CD4-positive, alpha-beta T cell treated with Interleukin-10 for 1 hour (primary cell): ENCODE data around the gene BRK1.
"Not testable (repeated sequence)": the region's sequence is repeated elsewhere in the genome, so short reads cannot be mapped to it uniquely, and the experiment has no call there.

Experiments
- DNase-seq: peaks from one replicate; pipeline ENCODE4 v3.0.0-alpha.2; 2020

Gene BRK1

DNA sequence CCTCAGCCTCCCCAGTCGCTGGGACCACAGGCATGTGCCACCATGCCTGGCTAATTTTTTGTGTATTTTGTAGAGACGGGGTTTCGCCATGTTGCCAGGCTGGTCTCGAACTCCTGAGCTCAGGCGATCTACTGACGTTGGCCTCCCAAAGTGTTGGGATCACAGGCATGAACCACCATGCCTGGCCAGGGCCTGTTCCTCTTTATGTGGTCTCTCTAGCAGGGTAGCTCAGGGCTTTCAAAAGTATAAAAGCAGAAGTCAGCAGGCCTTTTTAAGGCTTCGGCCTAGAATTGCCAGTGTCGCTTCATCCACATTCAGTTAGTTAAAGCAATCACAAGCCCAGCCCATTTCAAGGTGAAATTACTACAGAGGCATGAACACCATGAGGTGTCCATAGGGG, 33.8 kb downstream of the BRK1 start:
- DNase-seq = no peak

DNA sequence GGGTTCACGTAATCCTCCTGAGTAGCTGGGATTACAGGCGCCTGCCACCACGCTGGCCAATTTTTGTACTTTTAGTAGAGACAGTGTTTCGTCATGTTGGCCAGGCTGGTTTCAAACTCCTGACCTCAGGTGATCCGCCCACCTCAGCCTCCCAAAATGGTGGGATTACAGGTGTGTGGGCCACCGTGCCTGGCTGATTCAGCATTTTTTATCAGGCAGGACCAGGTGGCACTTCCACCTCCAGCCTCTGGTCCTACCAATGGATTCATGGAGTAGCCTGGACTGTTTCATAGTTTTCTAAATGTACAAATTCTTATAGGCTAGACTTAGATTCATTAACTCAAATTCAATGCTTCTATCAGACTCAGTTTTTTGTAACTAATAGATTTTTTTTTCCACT, 35.5 kb downstream of the BRK1 start:
- DNase-seq = no peak

DNA sequence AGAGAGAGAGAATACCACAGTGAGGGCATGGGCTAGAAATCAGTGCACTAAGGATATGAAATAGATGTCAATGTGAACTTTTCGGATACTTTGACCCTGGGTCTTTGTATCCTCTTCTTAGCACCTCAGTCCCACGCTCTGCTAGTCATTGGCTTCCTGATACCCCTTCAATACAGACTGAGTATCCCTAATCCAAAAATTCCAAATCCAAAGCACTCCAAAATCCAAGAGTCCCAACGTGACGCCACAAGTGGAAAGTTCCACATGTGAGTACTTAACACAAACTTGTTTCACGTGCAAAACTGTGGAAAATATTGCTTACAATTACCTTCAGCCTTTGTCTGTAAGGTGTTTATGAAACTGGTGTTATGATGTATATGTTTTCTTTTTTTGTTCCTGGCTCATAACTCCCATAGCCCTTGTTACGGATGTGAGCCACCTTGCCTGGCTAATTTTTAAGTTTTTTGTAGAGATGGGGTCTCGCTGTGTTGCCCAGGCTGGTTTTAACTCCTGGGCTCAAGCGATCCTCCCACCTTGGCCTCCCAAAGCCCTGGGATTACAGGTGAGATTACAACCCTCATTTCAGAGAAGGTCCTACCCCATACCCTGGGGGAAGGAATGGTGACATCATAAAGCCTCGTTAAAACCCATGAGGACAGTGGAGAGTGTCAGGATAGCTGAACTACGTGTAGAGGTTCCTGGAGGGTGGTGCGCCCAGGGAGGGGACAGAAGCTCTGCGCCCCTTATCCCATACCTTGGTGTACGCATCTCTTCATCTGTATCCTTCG, 39.1 kb downstream of the BRK1 start:
- DNase-seq = no peak

DNA sequence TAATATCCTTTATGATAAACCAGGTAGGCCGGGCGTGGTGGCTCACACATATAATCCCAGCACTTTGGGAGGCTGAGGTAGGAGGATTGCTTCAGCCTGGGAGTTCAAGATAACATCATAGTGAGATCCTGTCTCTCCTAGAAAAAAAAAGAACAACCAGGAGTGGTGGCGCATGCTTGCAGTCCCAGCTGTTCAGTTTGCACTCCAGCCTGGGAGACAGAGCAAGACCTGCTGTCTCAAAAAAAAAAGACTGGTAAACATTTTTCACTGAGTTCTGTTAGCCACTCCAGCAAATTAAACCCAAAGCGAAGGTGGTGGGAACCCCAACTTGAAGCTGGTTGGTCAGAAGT, 39.6 kb downstream of the BRK1 start:
- no peak for DNase-seq

DNA sequence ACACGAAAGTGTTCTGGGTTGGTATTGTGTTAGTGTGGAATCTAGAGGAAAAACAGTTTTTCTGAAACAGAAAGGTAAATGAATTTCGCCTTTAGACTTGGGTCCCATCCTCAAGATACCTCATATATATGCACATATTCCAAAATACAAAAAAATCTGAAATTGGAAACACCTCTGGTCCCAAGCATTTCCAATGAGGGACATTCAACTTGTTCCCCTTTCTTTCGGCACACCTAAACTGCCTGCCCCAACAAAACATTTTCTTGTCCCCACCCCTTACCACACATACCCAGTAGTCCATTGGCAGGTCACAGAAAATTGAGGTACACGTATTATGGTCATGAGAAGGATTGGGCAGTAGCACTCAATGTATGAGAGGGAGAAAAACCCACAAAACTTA, 40.2 kb downstream of the BRK1 start:
- no peak for DNase-seq

DNA sequence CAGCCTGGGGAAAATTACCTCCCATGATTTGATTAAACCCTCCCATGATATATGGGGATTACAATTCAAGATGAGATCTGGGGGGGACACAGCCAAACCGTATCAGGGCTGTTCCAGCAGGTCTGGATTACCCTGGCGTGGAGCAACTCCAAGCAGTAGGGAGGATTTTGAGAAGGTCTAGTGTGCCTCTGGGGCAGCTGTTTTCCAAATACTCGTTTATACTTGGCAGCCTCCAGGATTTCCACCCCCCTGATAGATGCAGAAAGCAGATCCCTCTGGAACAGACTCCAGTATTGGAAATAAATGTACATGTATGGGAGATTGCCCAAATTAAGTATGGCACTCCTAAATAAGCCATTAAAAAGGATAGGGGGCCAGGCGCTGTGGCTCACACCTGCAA, 41.6 kb downstream of the BRK1 start:
- DNase-seq = no peak

DNA sequence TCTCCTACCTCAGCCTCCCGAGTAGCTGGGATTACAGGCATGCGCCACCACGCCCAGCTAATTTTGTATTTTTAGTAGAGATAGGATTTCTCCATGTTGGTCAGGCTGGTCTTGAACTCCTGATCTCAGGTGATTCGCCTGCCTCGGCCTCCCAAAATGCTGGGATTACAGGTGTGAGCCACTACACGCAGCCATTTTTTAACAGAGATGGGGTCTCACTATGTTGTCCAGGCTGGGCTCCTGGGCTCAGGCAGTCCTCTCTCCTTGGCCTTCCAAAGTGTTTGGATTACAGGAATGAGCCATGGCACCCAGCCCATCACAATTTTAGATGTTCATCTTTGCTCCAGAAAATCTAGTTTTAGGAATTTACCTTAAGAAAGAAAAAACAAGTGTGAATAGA, 43.1 kb downstream of the BRK1 start:
- DNase-seq = not testable (repeated sequence)

DNA sequence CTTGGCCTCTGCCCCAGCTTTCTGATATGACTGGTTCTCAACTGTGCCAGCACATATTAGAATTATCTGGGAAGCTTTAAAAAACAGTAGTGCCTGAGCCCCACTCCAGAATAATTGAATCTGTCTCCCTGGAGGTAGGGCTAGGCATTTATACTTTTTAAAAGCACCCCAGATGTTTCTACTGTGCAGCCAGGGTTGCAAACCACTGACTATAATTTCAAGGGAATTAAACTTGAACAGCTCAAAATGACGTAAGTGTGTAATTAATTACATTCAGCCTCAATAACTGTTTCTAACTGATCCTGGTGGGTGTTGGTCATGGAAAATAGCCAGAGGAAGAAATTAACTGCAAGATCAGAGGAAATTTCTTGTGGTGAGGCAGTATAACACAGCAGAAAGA, 44.9 kb downstream of the BRK1 start:
- DNase-seq = no peak

DNA sequence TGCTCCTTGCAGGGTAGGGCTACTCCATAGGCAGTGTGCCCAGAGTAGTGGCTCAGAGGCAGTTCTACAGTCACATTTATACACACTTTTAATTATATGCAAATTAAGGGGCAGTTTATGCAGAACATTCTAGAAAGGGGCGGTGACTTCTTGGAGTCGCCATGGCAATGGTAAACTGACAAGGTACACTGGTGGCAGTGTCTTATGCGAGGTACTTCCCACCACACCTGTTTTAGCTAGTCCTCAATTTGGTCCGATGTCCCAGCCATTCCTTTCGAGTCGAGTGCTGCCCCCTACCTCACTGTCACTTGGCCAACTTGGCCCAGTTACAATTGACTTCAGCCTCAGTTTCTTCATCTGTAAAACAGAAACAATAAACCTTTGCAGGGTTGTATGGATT, 45.5 kb downstream of the BRK1 start:
- no peak for DNase-seq

DNA sequence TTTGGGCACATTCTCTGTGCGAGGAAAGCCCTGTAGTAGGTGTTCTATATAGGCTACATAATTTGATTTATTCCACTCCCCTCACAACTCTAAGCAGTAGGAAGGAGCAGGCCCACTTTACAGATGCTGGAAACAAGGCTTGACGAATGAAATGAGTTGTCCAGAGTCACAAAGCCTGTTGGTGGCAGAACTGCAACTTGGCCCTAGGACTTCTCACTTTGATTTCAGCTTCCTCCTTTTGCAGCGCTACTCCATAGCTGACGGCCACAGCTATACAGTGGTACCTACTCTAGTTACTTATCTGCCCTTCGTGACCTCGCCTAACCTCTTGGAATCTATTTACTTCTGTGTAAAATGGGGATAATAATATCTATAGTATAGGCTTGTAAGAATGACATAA, 46.7 kb downstream of the BRK1 start:
- no peak for DNase-seq

DNA sequence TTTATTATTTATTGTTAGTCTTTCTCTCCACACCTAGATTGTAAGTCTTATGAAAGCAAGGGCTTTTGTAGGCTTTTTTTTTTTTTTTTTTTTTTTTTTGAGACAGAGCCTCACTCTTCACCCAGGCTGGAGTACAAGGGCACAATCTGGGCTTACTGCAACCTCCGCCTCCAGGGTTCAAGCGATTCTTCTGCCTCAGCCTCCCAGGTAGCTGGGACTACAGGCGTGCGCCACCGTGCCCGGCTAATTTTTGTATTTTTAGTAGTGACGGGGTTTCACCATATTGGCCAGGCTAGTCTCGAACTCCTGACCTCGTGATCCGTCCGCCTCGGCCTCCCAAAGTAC, 48.7 kb downstream of the BRK1 start:
- DNase-seq = not testable (repeated sequence)

DNA sequence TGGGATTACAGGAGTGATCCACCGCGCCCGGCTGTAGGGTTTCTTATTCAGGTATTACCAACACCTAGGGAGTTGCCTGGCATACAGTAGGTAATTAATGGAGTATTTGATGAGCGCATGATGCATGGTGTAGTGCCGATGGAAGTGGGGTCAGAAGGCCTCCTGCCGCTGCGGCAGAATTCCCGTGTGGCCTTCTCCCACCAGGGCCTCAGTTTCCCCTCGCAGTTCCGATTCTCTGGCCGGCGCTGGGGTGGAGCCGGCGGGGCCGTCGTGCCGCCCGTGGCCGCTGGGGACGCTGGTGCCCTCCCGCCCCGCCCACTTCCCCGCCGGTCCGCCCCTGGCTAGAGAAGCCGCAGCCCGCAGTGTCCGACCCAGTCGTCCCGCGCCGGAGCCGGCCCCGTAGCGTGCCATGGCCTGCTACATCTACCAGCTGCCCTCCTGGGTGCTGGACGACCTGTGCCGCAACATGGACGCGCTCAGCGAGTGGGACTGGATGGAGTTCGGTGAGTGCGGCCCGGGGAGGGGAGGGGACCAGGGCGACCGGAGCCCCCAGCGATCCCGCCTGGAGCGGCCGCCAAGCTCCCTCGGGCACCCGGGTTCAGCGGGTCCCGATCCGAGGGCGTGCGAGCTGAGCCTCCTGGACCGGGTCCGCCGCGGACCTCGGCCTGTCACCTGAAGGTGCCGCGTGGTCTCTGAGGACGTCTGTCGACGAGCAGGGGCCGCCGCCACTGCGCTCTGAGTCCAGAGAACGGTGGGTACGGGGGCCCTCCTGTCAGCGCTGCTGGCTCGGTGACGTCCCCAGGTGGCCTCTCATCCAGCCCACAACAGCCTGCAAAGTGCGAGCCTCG, 49.3 kb downstream of the BRK1 start, which contains the start of gene IRAK2:
Gene IRAK2 (plus strand): TSS at position 374 of the 848 bp plus-strand sequence. CDS start 36 bp downstream, at position 410.
- peak; percentile 57 for DNase-seq

DNA sequence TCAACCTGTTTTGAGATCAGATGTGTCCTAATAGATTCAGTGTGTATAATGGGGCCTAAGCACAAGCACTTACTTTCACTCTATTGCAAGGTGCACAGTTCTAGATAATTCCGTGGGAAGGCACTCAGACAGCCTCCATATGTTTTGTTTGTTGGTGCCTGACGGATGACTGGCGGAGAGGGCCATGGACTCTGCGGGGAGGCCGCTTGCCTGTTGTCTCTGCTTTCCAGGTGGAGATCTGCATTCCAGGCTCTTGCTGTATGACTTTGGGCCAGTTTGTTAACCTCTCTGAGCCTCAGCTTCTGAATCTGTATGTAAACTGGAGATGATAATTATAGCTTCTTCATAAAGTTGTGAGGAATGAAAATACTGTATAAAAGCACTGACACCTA, 50.7 kb downstream of the BRK1 start:
- DNase-seq = no peak

DNA sequence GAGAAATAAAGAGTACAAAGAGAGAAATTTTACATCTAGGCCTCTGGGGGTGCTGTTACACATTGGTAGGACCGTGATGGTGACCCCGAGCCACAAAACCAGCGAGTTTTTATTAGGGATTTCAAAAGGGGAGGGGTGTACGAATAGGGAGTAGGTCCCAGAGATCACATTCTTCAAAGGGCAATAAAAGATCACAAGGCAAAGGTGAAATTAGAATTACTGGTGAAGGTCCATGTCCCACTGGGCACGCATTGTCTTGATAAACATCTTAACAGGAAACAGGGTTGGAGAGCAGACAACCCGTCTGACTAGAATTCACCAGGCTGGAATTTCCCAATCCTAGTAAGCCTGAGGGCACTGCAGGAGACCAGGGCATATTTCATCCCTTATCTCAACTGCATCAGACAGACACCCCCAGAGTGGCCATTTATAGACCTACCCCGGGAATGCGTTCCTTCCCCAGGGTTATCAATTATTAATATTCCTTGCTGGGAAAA, 53.6 kb downstream of the BRK1 start:
- no peak for DNase-seq

DNA sequence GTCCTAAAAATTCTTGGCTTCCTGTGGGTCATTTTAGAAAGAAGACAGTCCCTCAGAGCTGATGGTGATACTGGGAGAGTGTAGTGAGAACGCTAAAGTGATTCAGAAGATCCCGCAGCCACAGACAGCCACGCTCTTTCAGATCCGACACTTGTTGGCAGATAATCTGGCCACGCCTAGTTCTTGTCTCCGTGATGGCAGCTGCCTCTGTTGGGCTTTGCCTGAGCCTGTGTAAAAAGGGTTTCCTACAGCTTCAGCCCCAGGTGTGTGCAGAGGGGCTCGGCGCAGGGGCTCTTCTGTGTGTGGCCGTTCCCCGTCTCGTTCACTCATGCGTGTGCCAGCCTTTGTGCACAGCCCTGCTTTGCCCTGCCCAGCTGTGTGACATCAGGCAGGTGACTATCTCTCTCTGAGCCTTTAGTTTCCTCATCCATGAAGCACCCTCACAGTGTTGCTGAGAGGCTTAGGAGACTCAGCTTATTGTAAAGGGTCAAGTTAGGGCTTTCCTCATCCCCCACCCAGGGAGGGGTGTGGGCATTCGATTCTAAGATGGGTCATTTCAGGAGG, 55.5 kb downstream of the BRK1 start:
- no peak for DNase-seq

DNA sequence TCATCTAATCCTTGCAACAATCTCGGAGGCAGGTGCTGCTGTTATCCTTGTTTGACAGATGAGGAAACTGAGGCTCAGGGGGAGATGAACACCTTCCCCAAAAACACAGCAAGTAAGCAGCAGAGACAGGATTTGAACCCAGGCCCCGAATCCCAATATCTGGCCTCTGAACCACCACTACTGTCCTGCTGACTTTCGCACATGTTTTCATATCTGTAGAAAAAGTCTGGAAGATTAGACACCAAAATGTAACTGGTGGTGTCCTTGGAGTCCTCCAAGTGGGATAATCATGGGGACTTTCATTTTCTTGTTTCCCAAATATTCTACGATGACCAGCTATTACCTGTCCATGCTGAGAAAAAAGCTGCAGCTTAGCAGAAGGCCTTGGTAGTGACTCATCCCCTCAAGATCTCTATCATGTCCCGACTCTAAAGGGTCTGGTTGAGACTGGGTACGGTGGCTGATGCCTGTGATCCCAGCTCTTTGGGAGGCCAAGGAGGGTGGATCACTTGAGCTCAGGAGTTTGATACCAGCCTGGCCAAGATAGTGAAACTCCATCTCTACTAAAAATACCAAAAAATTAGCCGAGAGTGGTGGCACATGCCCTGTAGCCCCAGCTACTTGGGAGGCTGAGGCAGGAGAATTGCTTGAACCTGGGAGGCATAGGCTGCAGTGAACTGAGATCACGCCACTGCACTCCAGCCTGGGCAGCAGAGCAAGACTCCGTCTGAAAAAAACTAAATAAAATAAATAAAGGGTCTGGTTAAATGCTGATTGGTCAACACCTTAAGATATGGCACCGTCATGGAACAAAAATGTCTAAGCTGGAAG, 57.8 kb downstream of the BRK1 start:
- DNase-seq = no peak

DNA sequence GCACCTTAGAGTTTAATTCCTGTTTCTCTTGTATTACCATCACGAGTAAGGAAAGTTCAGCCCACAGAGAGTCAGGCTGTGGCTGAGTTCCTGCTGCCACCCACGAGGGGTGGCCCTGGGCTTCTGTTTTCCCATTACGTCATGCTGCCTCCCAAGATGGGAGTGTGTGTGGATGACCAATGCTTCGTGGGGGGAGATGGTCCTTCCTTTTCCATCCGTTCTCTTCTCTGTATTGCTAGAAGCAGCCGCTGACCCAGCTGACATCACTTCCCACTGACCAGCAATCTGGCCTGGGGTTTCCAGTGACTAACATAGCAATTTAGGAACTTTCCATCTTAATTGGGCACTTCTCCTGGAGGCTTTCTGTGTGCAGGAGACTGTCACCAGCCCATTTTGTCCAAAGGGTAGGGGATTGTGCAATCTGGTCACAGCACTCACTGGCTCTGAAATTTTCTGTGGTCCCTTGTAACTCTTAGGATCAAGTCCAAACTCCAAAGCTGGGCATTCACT, 58.5 kb downstream of the BRK1 start:
- peak; percentile 31 for DNase-seq

DNA sequence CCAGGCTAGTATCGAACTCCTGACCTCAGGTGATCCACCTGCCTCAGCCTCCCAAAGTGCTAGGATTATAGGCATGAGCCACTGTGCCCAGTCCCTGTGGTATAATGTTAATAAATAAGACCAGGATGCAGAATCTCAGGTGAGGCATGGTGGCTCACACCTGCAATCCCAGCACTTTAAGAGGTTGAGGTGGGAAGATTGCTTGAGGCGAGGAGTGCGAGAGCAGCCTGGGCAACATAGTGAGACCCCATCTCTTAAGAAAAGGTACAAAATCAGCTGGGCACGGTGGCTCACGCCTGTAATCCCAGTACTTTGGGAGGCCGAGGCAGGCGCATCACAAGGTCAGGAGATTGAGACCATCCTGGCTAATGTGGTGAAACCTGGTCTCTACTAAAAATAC, 59.9 kb downstream of the BRK1 start:
- DNase-seq = not testable (repeated sequence)

DNA sequence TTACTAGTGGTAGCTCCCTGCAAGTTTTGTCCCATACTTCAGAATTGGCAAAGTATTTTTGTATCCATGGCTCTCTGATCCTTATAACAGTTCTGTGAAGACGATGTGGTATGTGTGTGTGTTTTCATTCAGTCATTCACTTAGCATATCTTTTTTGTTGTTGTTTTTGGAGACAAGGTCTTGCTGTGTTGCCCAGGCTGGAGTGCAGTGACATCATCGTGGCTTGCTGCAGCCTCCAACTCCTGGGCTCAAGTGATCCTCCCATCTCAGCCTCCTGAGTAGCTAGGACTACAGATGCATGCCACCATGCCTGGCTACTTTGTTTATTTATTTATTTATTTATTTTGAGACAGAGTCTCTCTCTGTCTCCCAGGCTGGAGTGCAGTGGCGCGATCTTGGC, 60.7 kb downstream of the BRK1 start:
- DNase-seq = not testable (repeated sequence)
